Thyroid gland (tissue), 4 donors: ENCODE results near the gene E2F8.

Source experiments
- POLR2A ChIP-seq, 2 donors: fragments of 450-650 bp; IDR thresholded peaks; one replicate each; pipeline ENCODE4 v1.6.1; 2017; ENCODE audit warnings: antibody characterized with exemption in 2 of 2, mild to moderate bottlenecking in 2 of 2, moderate library complexity in 1 of 2
- TF ChIP-seq, protein P1 (sequence below), 6 experiments: fragments of 200-600 bp in 3 of 6; fragments of 450-650 bp in 3 of 6; sonication (generic) in 3 of 6; IDR thresholded peaks; one replicate each; pipeline ENCODE4 v1.5.1; 2016 to 2019; ENCODE audit warnings: antibody characterized with exemption in 6 of 6, mild to moderate bottlenecking in 2 of 6, inconsistent platforms in 1 of 6, moderate library complexity in 1 of 6

DNA sequence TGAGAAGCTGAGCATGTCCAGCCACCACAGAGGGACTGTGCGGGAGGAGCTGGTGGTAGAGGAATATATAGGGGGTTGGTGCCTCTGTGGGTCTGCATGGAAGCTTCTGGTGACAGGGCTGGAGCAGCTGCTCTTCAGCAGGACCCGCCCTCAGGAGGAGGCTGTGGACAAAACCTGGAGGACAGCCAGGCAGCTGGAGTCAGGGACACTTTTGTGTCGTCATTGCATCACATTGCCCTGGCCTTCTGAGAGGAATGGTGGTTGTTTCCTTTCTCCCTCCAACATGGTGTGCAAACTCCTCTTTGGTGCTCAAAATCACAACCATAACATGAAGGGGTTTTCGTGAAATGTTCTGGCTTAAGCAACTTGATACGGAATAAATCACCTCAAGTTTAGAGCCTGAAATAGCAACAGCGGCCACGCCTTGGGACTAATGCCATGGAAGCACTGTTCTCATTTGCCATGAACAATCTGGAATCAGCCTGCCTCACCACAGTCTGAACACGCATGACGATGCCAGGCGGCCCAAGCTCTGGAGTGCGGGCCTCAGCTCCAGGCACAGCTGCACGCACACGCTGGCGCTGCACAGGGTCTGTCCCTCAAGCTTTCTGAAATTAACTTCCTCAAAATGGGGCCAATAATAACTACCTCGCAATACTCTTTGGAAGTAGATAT, 21.8 kb downstream of the E2F8 start:
- TF ChIP-seq, protein P1, sequence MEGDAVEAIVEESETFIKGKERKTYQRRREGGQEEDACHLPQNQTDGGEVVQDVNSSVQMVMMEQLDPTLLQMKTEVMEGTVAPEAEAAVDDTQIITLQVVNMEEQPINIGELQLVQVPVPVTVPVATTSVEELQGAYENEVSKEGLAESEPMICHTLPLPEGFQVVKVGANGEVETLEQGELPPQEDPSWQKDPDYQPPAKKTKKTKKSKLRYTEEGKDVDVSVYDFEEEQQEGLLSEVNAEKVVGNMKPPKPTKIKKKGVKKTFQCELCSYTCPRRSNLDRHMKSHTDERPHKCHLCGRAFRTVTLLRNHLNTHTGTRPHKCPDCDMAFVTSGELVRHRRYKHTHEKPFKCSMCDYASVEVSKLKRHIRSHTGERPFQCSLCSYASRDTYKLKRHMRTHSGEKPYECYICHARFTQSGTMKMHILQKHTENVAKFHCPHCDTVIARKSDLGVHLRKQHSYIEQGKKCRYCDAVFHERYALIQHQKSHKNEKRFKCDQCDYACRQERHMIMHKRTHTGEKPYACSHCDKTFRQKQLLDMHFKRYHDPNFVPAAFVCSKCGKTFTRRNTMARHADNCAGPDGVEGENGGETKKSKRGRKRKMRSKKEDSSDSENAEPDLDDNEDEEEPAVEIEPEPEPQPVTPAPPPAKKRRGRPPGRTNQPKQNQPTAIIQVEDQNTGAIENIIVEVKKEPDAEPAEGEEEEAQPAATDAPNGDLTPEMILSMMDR (IDR thresholded peaks at IDR 0.05) = no peak
- no peak for TF ChIP-seq POLR2A (IDR thresholded peaks at IDR 0.05)
